Endothelial cell of umbilical vein (primary cell): ENCODE data around the gene TSPAN9. TPM values are rescaled to one million over a fixed set of nuclear protein-coding genes. Genes with fewer than 3 reads are reported as not detected.

Experiments
- BruUV-seq: library from RNA; stranded (reverse); fragments of 400-500 nt; replicated peaks from 2 replicates; lab custom pipeline; 2021; lab: Mats Ljungman, UMichigan
- CTCF ChIA-PET: fragments of 300-600, 350-600 bp; sonication (Branson Sonifier 250); formaldehyde crosslinking; loops from one replicate; lab custom pipeline; 2021; ENCODE audit warnings: antibody characterized with exemption, inconsistent platforms; lab: Charles Lee
- POLR2A ChIA-PET: fragments of 300-600, 350-600 bp; sonication (Branson Sonifier 250); formaldehyde crosslinking; loops from one replicate; lab custom pipeline; 2021; ENCODE audit warnings: antibody characterized with exemption, inconsistent platforms; lab: Charles Lee
- DNase-seq: peaks from one replicate; pipeline ENCODE4 v3.0.0-alpha.2; 2011; ENCODE audit warnings: low read depth, low spot score
- FAIRE-seq: peaks from 2 replicates; lab custom pipeline; 2011; peaks lifted over from hg19 to GRCh38; lab: Jason Lieb, UNC
- H2AFZ ChIP-seq: 2 replicates; pipeline ENCODE4 v1.6.0; 2012; ENCODE audit warnings: low read depth, low read length, control low read depth, inconsistent platforms
- H3K27ac ChIP-seq: 2 replicates; pipeline ENCODE4 v1.5.1; 2011; ENCODE audit warnings: low read depth, mild to moderate bottlenecking, control low read depth, low read length, moderate library complexity; ENCODE audit not compliant: insufficient read depth
- H3K27me3 ChIP-seq, 2 experiments: 2 replicates each; pipeline versions ENCODE4 v1.6.0 to v1.6.1; 2011; ENCODE audit warnings: low read length in 2 of 2, mixed read lengths in 1 of 2; ENCODE audit not compliant: control insufficient read depth in 2 of 2, insufficient read depth in 2 of 2
- H3K36me3 ChIP-seq, 2 experiments: 2 replicates in 1 of 2; 3 replicates in 1 of 2; pipeline ENCODE4 v1.5.1; 2011; ENCODE audit warnings: low read length in 2 of 2, mild to moderate bottlenecking in 1 of 2, moderate library complexity in 1 of 2; ENCODE audit not compliant: control insufficient read depth in 2 of 2, insufficient read depth in 2 of 2; ENCODE audit errors: extremely low read depth in 1 of 2
- H3K4me1 ChIP-seq: 3 replicates; pipeline ENCODE4 v1.5.1; 2011; ENCODE audit warnings: mild to moderate bottlenecking, low read length; ENCODE audit not compliant: control insufficient read depth, insufficient read depth; ENCODE audit errors: extremely low read depth
- H3K4me2 ChIP-seq: 2 replicates; pipeline ENCODE4 v1.6.1; 2011; ENCODE audit warnings: low read length, control low read depth, mixed read lengths; ENCODE audit not compliant: insufficient read depth
- H3K4me3 ChIP-seq, 3 experiments: fragments of 200-600 bp in 1 of 3; sonication (generic), shearing (Covaris generic) in 1 of 3; replicated peaks in 1 of 3; 2 replicates each; pipeline ENCODE4 v1.5.1; 2011 to 2016; ENCODE audit warnings: control low read depth in 3 of 3, low read length in 3 of 3, mild to moderate bottlenecking in 2 of 3, inconsistent platforms in 1 of 3, low read depth in 1 of 3, moderate library complexity in 1 of 3; ENCODE audit not compliant: insufficient read depth in 1 of 3
- H3K79me2 ChIP-seq: 2 replicates; pipeline ENCODE4 v1.6.0; 2012; ENCODE audit warnings: low read length, inconsistent platforms; ENCODE audit not compliant: control insufficient read depth, insufficient read depth
- H3K9ac ChIP-seq: replicated peaks from 2 replicates; pipeline ENCODE3; 2011; ENCODE audit warnings: low read length, control low read depth; ENCODE audit not compliant: insufficient read depth; ENCODE audit errors: extremely low read depth
- H3K9me1 ChIP-seq: replicated peaks from 3 replicates; pipeline ENCODE4 v1.6.0; 2011; ENCODE audit warnings: mild to moderate bottlenecking, low read length; ENCODE audit not compliant: control insufficient read depth, insufficient read depth; ENCODE audit errors: extremely low read depth
- H3K9me3 ChIP-seq: replicated peaks from 2 replicates; pipeline ENCODE4 v1.5.1; 2012; ENCODE audit warnings: low read length, inconsistent platforms; ENCODE audit not compliant: control insufficient read depth, insufficient read depth
- H4K20me1 ChIP-seq: replicated peaks from 2 replicates; pipeline ENCODE3; 2011; ENCODE audit warnings: mild to moderate bottlenecking, low read length; ENCODE audit not compliant: control insufficient read depth, insufficient read depth; ENCODE audit errors: extremely low read depth
- CTCF ChIP-seq, 2 donors: IDR thresholded peaks; 1 replicate in 1 of 2; 2 replicates in 1 of 2; pipeline ENCODE4 v1.5.1; 2011; ENCODE audit warnings: low read length in 2 of 2, mild to moderate bottlenecking in 2 of 2, moderate library complexity in 2 of 2, control low read depth in 1 of 2, inconsistent platforms in 1 of 2, low read depth in 1 of 2; ENCODE audit not compliant: insufficient read depth in 1 of 2; ENCODE audit errors: extremely low read depth in 1 of 2
- GATA2 ChIP-seq: IDR thresholded peaks from 2 replicates; pipeline ENCODE4 v1.7.0; 2011; ENCODE audit warnings: low read depth, mild to moderate bottlenecking, moderate library complexity, mixed read lengths, low read length; ENCODE audit not compliant: insufficient read length, insufficient read depth
- MYC ChIP-seq: IDR thresholded peaks from one replicate; pipeline ENCODE4 v1.6.1; 2011; ENCODE audit warnings: mild to moderate bottlenecking, low read depth, low read length
- POLR2A ChIP-seq: IDR thresholded peaks from 2 replicates; pipeline ENCODE4 v1.6.1; 2012; ENCODE audit warnings: low read depth, mild to moderate bottlenecking, control low read depth, low read length
- POLR2AphosphoS5 ChIP-seq: IDR thresholded peaks from 2 replicates; pipeline ENCODE4 v1.6.1; 2012; ENCODE audit warnings: low read depth, mild to moderate bottlenecking, control low read depth, low read length, moderate library complexity; ENCODE audit not compliant: insufficient read depth
- dilution Hi-C: fragments of 300-500 bp; cut with MboI; formaldehyde crosslinking; loops from one replicate; pipeline ENCODE4 v1.15.0; 2019; ENCODE audit warnings: low sequenced_read_pairs; ENCODE audit not compliant: extremely low pct_ligation_motif_present
- intact Hi-C: fragments of 100-400 bp; cut with micrococcal nuclease; formaldehyde crosslinking; loops from one replicate; pipeline ENCODE4 v1.10.0; 2022
- polyA plus RNA-seq, 4 experiments: library from polyadenylated mRNA; depleted of rRNA in 3 of 4; stranded (reverse) in 3 of 4; unstranded in 1 of 4; fragments of >200 nt; gene quantifications; 2 replicates each; pipeline versions ENCODE4 v1.2.1 to v1.2.3, GENCODE V29; 2011 to 2012; ENCODE audit warnings: missing spikeins in 1 of 4
- total RNA-seq: library from RNA; stranded (reverse); gene quantifications from 2 replicates; pipeline ENCODE4 v1.2.3, GENCODE V29; 2021

Gene TSPAN9
- total and polyA plus RNA-seq, 2 donors (not counting 3 experiments of a cell fraction or from before 2014, with no cell fraction given): 43.3 to 66.8 TPM

- no peaks in the 10 kb centered on the region for H3K79me2 ChIP-seq
- no peaks in the 10 kb centered on the region for H4K20me1 ChIP-seq
- H3K4me3 ChIP-seq: no peak overlapping the region
- intact Hi-C loops (no loop called here), dilution Hi-C loops (no loop called here)
- H2AFZ ChIP-seq: no peak overlapping the region
- no peaks in the 10 kb centered on the region for H3K9me3 ChIP-seq
- ChIA-PET POLR2A (no interaction called here), CTCF (interaction anchor here (1.1 to 3.2 kb wide), 3 partner anchors 9 to 88 kb away, joined by 3 to 12 read pairs (median 3); no protein-coding TSS in a partner anchor)
- no peaks in the 10 kb centered on the region for H3K9me1 ChIP-seq
- H3K36me3 ChIP-seq: no peaks in the 10 kb centered on the region
- no peak overlapping the region for H3K4me2 ChIP-seq
- peaks cover 10% of the 10 kb centered on the region for H3K4me1 ChIP-seq
- H3K27ac ChIP-seq: no peak overlapping the region
- DNase-seq (no peak), FAIRE-seq (no peak)
- no peaks in the 10 kb centered on the region for H3K27me3 ChIP-seq
- TF ChIP-seq CTCF (IDR thresholded peaks at IDR 0.05; ENCODE audit: extremely low read depth in 1 of 2, insufficient read depth in 1 of 2, low read depth in 1 of 2, low read length in 2 of 2) (no peak), POLR2AphosphoS5 (no peak), POLR2A (no peak), MYC (no peak), GATA2 (no peak)
- no TSS peak for BruUV-seq
- H3K9ac ChIP-seq: no peak overlapping the region
These were observed 84.7 kb downstream of the TSPAN9 start for GRCh38 chr12:3161861-3162260.
